Endothelial cell of umbilical vein (primary cell): ENCODE measurements around the gene TRIM37. TPM values are rescaled to one million over a fixed set of nuclear protein-coding genes. Genes with fewer than 3 reads are reported as not detected.

ENCODE experiments used
- BruUV-seq: library from RNA; stranded (reverse); fragments of 400-500 nt; replicated peaks from 2 replicates; lab custom pipeline; 2021; lab: Mats Ljungman, UMichigan
- CTCF ChIA-PET: fragments of 300-600, 350-600 bp; sonication (Branson Sonifier 250); formaldehyde crosslinking; loops from one replicate; lab custom pipeline; 2021; ENCODE audit warnings: antibody characterized with exemption, inconsistent platforms; lab: Charles Lee
- POLR2A ChIA-PET: fragments of 300-600, 350-600 bp; sonication (Branson Sonifier 250); formaldehyde crosslinking; loops from one replicate; lab custom pipeline; 2021; ENCODE audit warnings: antibody characterized with exemption, inconsistent platforms; lab: Charles Lee
- DNase-seq: peaks from one replicate; pipeline ENCODE4 v3.0.0-alpha.2; 2011; ENCODE audit warnings: low read depth, low spot score
- FAIRE-seq: peaks from 2 replicates; lab custom pipeline; 2011; peaks lifted over from hg19 to GRCh38; lab: Jason Lieb, UNC
- H2AFZ ChIP-seq: 2 replicates; pipeline ENCODE4 v1.6.0; 2012; ENCODE audit warnings: low read depth, low read length, control low read depth, inconsistent platforms
- H3K27ac ChIP-seq: 2 replicates; pipeline ENCODE4 v1.5.1; 2011; ENCODE audit warnings: low read depth, mild to moderate bottlenecking, control low read depth, low read length, moderate library complexity; ENCODE audit not compliant: insufficient read depth
- H3K27me3 ChIP-seq, 2 experiments: 2 replicates each; pipeline versions ENCODE4 v1.6.0 to v1.6.1; 2011; ENCODE audit warnings: low read length in 2 of 2, mixed read lengths in 1 of 2; ENCODE audit not compliant: control insufficient read depth in 2 of 2, insufficient read depth in 2 of 2
- H3K36me3 ChIP-seq, 2 experiments: 2 replicates in 1 of 2; 3 replicates in 1 of 2; pipeline ENCODE4 v1.5.1; 2011; ENCODE audit warnings: low read length in 2 of 2, mild to moderate bottlenecking in 1 of 2, moderate library complexity in 1 of 2; ENCODE audit not compliant: control insufficient read depth in 2 of 2, insufficient read depth in 2 of 2; ENCODE audit errors: extremely low read depth in 1 of 2
- H3K4me1 ChIP-seq: 3 replicates; pipeline ENCODE4 v1.5.1; 2011; ENCODE audit warnings: mild to moderate bottlenecking, low read length; ENCODE audit not compliant: control insufficient read depth, insufficient read depth; ENCODE audit errors: extremely low read depth
- H3K4me2 ChIP-seq: 2 replicates; pipeline ENCODE4 v1.6.1; 2011; ENCODE audit warnings: low read length, control low read depth, mixed read lengths; ENCODE audit not compliant: insufficient read depth
- H3K4me3 ChIP-seq, 3 experiments: fragments of 200-600 bp in 1 of 3; sonication (generic), shearing (Covaris generic) in 1 of 3; replicated peaks in 1 of 3; 2 replicates each; pipeline ENCODE4 v1.5.1; 2011 to 2016; ENCODE audit warnings: control low read depth in 3 of 3, low read length in 3 of 3, mild to moderate bottlenecking in 2 of 3, inconsistent platforms in 1 of 3, low read depth in 1 of 3, moderate library complexity in 1 of 3; ENCODE audit not compliant: insufficient read depth in 1 of 3
- H3K79me2 ChIP-seq: 2 replicates; pipeline ENCODE4 v1.6.0; 2012; ENCODE audit warnings: low read length, inconsistent platforms; ENCODE audit not compliant: control insufficient read depth, insufficient read depth
- H3K9ac ChIP-seq: replicated peaks from 2 replicates; pipeline ENCODE3; 2011; ENCODE audit warnings: low read length, control low read depth; ENCODE audit not compliant: insufficient read depth; ENCODE audit errors: extremely low read depth
- H3K9me1 ChIP-seq: replicated peaks from 3 replicates; pipeline ENCODE4 v1.6.0; 2011; ENCODE audit warnings: mild to moderate bottlenecking, low read length; ENCODE audit not compliant: control insufficient read depth, insufficient read depth; ENCODE audit errors: extremely low read depth
- H3K9me3 ChIP-seq: replicated peaks from 2 replicates; pipeline ENCODE4 v1.5.1; 2012; ENCODE audit warnings: low read length, inconsistent platforms; ENCODE audit not compliant: control insufficient read depth, insufficient read depth
- H4K20me1 ChIP-seq: replicated peaks from 2 replicates; pipeline ENCODE3; 2011; ENCODE audit warnings: mild to moderate bottlenecking, low read length; ENCODE audit not compliant: control insufficient read depth, insufficient read depth; ENCODE audit errors: extremely low read depth
- EZH2 ChIP-seq: IDR thresholded peaks from 2 replicates; pipeline ENCODE4 v1.6.1; 2012; ENCODE audit warnings: borderline replicate concordance, low read depth, mild to moderate bottlenecking, moderate library complexity, low read length, inconsistent platforms; ENCODE audit not compliant: severe bottlenecking
- FOS ChIP-seq: IDR thresholded peaks from 2 replicates; pipeline ENCODE4 v1.6.1; 2011; ENCODE audit warnings: mild to moderate bottlenecking, low read length, moderate library complexity, borderline replicate concordance; ENCODE audit not compliant: insufficient read depth
- GATA2 ChIP-seq: IDR thresholded peaks from 2 replicates; pipeline ENCODE4 v1.7.0; 2011; ENCODE audit warnings: low read depth, mild to moderate bottlenecking, moderate library complexity, mixed read lengths, low read length; ENCODE audit not compliant: insufficient read length, insufficient read depth
- JUN ChIP-seq: IDR thresholded peaks from 2 replicates; pipeline ENCODE4 v1.6.1; 2011; ENCODE audit warnings: borderline replicate concordance, low read depth; ENCODE audit not compliant: insufficient read length, insufficient read depth
- MYC ChIP-seq: IDR thresholded peaks from one replicate; pipeline ENCODE4 v1.6.1; 2011; ENCODE audit warnings: mild to moderate bottlenecking, low read depth, low read length
- POLR2A ChIP-seq: IDR thresholded peaks from 2 replicates; pipeline ENCODE4 v1.6.1; 2012; ENCODE audit warnings: low read depth, mild to moderate bottlenecking, control low read depth, low read length
- POLR2AphosphoS5 ChIP-seq: IDR thresholded peaks from 2 replicates; pipeline ENCODE4 v1.6.1; 2012; ENCODE audit warnings: low read depth, mild to moderate bottlenecking, control low read depth, low read length, moderate library complexity; ENCODE audit not compliant: insufficient read depth
- dilution Hi-C: fragments of 300-500 bp; cut with MboI; formaldehyde crosslinking; loops from one replicate; pipeline ENCODE4 v1.15.0; 2019; ENCODE audit warnings: low sequenced_read_pairs; ENCODE audit not compliant: extremely low pct_ligation_motif_present
- intact Hi-C: fragments of 100-400 bp; cut with micrococcal nuclease; formaldehyde crosslinking; loops from one replicate; pipeline ENCODE4 v1.10.0; 2022
- polyA plus RNA-seq, 4 experiments: library from polyadenylated mRNA; depleted of rRNA in 3 of 4; stranded (reverse) in 3 of 4; unstranded in 1 of 4; fragments of >200 nt; gene quantifications; 2 replicates each; pipeline versions ENCODE4 v1.2.1 to v1.2.3, GENCODE V29; 2011 to 2012; ENCODE audit warnings: missing spikeins in 1 of 4
- total RNA-seq: library from RNA; stranded (reverse); gene quantifications from 2 replicates; pipeline ENCODE4 v1.2.3, GENCODE V29; 2021
- TF ChIP-seq, protein P1 (sequence below): IDR thresholded peaks from 2 replicates; pipeline ENCODE4 v1.6.1; 2011; ENCODE audit not compliant: insufficient read depth, insufficient read length
- TF ChIP-seq, protein P2 (sequence below), 2 donors: IDR thresholded peaks; 1 replicate in 1 of 2; 2 replicates in 1 of 2; pipeline ENCODE4 v1.5.1; 2011; ENCODE audit warnings: low read length in 2 of 2, mild to moderate bottlenecking in 2 of 2, moderate library complexity in 2 of 2, control low read depth in 1 of 2, inconsistent platforms in 1 of 2, low read depth in 1 of 2; ENCODE audit not compliant: insufficient read depth in 1 of 2; ENCODE audit errors: extremely low read depth in 1 of 2

TRIM37 gene
- total and polyA plus RNA-seq, 2 donors (not counting 3 experiments of a cell fraction or from before 2014, with no cell fraction given) = 18.8 to 41.9 TPM

- TF ChIP-seq EZH2 (no peak), MYC (no peak), POLR2AphosphoS5 (no peak), GATA2 (no peak)
- TF ChIP-seq, protein P1, sequence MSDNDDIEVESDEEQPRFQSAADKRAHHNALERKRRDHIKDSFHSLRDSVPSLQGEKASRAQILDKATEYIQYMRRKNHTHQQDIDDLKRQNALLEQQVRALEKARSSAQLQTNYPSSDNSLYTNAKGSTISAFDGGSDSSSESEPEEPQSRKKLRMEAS = no peak
- CTCF ChIA-PET = interaction anchor here (1.0 to 1.7 kb wide), 2 partner anchors 10 to 15 kb away, joined by 3 to 5 read pairs; no protein-coding TSS in a partner anchor
- no peaks in the 10 kb centered on the region for H3K9me1 ChIP-seq
- no peak overlapping the region for H3K4me2 ChIP-seq
- H3K9ac ChIP-seq = no peak overlapping the region
- no peak for FAIRE-seq
- no peak overlapping the region for H2AFZ ChIP-seq
- no peak for DNase-seq
- dilution Hi-C loops (no loop called here), intact Hi-C loops (no loop called here)
- BruUV-seq = no TSS peak
- H4K20me1 ChIP-seq = no peaks in the 10 kb centered on the region
- no peaks in the 10 kb centered on the region for H3K4me1 ChIP-seq
- POLR2A ChIA-PET = no interaction called here
- no peak overlapping the region for H3K27ac ChIP-seq
- H3K36me3 ChIP-seq = no peaks in the 10 kb centered on the region
- H3K9me3 ChIP-seq = no peaks in the 10 kb centered on the region
- H3K27me3 ChIP-seq = no peaks in the 10 kb centered on the region
- no peak overlapping the region for H3K4me3 ChIP-seq
- no peaks in the 10 kb centered on the region for H3K79me2 ChIP-seq
These were observed 141.5 kb downstream of the TRIM37 start for GRCh38 chr17:58965221-58965620.

GRCh38 chr17:58960068-58960467, 146.6 kb downstream of the TRIM37 start:
- ChIA-PET CTCF (interaction anchor here (0.6 to 1.6 kb wide), 6 partner anchors 9 to 371 kb away, joined by 3 to 6 read pairs (median 4); no protein-coding TSS in a partner anchor), POLR2A (no interaction called here)
- FAIRE-seq = peak; percentile 85
- Histone ChIP-seq H3K4me1 (peaks cover 7% of the 10 kb centered on the region), H3K9me3 (no peaks in the 10 kb centered on the region), H3K4me3 (no peak overlapping the region), H3K36me3 (no peaks in the 10 kb centered on the region), H3K27ac (no peak overlapping the region), H3K4me2 (no peak overlapping the region), H2AFZ (peak overlapping the region; percentile 26), H3K27me3 (no peaks in the 10 kb centered on the region), H3K9me1 (no peaks in the 10 kb centered on the region), H4K20me1 (no peaks in the 10 kb centered on the region), H3K9ac (no peak overlapping the region), H3K79me2 (no peaks in the 10 kb centered on the region)
- intact Hi-C loops = no loop called here
- dilution Hi-C loops = no loop called here
- peak; percentile 50 for DNase-seq
- TF ChIP-seq POLR2AphosphoS5 = no peak
- TF ChIP-seq, protein P2, sequence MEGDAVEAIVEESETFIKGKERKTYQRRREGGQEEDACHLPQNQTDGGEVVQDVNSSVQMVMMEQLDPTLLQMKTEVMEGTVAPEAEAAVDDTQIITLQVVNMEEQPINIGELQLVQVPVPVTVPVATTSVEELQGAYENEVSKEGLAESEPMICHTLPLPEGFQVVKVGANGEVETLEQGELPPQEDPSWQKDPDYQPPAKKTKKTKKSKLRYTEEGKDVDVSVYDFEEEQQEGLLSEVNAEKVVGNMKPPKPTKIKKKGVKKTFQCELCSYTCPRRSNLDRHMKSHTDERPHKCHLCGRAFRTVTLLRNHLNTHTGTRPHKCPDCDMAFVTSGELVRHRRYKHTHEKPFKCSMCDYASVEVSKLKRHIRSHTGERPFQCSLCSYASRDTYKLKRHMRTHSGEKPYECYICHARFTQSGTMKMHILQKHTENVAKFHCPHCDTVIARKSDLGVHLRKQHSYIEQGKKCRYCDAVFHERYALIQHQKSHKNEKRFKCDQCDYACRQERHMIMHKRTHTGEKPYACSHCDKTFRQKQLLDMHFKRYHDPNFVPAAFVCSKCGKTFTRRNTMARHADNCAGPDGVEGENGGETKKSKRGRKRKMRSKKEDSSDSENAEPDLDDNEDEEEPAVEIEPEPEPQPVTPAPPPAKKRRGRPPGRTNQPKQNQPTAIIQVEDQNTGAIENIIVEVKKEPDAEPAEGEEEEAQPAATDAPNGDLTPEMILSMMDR (IDR thresholded peaks at IDR 0.05; ENCODE audit: extremely low read depth in 1 of 2, insufficient read depth in 1 of 2, low read depth in 1 of 2, low read length in 2 of 2) = no peak
- no peak for TF ChIP-seq EZH2
- no peak for TF ChIP-seq MYC
- TF ChIP-seq, protein P1 = no peak
- TF ChIP-seq POLR2A = no peak
- TF ChIP-seq GATA2 = no peak
- TF ChIP-seq FOS = no peak
- TF ChIP-seq JUN = no peak
- no TSS peak for BruUV-seq
